HG03469 (cell line): Measurements from ENCODE around the gene GRIP1.

Experiments used
- ATAC-seq: cut with Tn5 transposase; IDR thresholded peaks from one replicate; pipeline ENCODE4 v1.9.1; 2021; ENCODE audit warnings: mild to moderate bottlenecking, moderate library complexity, moderate number of reproducible peaks; ENCODE audit not compliant: unreplicated experiment

The GRIP1 gene

GRCh38 chr12:66297923-66298322, 381.0 kb downstream of the GRIP1 start:
- ATAC-seq: no peak
